ENCODE results near the gene VPREB3.

Gene VPREB3

DNA sequence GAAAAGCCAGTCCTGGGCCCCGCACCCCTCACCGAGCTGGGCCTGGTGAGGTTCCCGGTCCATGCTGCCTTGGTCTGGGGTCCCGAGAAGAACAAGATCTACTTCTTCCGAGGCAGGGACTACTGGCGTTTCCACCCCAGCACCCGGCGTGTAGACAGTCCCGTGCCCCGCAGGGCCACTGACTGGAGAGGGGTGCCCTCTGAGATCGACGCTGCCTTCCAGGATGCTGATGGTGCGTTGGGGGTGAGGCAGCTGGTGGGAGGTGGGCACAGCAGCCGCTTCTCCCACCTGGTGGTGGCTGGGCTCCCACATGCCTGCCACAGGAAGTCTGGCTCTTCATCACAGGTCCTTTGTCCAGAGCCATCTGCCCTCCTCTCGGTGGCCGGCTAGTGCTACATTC is 28.0 kb upstream of the VPREB3 start:
- DNase-seq, result no peak

DNA sequence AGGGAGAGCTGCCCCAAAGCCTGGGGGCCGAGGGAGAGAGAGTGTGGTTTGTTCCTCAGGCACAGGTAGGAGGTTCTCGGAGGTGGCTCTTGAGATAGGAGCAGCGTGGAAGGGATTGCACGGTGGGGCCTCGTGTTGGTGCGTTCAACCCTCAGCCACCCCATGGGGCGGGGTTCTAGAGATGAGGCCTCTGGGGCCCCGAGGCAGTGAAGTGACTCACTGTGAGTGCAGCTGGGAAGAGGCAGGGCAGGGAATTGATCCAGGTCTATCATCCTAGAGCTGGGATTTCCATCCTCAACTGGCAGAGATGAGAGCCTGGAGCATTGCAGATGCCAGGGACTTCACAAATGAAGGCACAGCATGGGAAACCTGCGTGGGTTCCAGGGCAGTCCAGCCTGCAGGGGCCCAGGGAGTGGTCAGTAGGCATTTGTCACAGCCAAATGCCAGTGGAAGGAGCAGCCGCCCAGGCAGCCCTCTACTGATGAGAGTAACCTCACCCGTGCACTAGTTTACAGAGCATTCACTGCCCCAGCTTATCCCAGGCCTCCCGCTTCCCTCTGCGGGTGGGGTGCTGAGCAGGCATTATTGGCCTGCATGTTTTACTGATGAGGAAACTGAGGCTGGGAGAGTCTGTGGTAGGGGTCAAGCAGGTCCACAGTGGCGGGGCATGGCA is 27.4 kb upstream of the VPREB3 start:
- no peak for DNase-seq

DNA sequence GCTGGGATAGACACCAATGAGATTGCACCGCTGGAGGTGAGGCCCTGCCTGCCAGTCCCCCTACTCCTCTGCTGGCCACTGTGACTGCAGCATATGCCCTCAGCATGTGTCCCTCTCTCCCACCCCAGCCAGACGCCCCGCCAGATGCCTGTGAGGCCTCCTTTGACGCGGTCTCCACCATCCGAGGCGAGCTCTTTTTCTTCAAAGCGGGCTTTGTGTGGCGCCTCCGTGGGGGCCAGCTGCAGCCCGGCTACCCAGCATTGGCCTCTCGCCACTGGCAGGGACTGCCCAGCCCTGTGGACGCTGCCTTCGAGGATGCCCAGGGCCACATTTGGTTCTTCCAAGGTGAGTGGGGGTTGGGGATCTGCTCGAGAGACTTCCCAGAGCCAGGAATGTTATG is 26.8 kb upstream of the VPREB3 start:
- DNase-seq, result no peak

DNA sequence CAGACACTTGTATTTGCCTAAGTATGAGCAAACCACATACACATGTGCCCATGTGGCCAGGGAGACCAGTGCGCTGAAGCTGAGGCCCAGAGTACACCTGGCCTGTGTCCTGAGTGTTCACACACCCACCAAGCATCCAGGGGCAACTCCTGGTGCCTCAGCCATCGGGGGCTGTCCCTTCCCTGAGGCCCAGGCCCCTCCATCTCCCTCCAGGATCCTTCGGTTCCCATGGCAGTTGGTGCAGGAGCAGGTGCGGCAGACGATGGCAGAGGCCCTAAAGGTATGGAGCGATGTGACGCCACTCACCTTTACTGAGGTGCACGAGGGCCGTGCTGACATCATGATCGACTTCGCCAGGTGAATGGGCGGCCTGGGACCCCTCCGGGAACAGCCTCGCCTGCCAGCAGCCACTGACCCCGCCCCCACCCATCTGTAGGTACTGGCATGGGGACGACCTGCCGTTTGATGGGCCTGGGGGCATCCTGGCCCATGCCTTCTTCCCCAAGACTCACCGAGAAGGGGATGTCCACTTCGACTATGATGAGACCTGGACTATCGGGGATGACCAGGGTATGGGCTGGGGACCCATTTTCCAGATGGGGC is 26.0 kb upstream of the VPREB3 start:
- no peak for DNase-seq

DNA sequence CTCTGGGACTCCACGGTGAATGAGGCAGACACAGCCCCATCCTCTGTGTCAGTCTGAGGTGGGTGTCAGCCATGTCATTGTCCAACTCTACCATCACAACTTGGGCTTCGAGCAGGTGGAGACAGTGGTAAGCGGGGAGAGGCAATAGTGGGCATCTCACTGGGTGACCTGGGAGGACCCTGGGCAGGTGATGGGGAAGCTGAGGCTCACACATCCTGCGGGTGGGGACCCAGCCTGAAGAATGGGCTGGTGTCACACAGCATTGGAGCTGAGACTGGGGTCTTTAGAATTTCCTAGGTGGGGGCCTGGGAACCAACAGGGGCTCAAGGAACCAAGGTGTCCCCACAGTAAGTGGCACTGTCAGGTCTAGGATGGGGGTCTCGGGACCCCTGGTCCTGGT is 25.5 kb upstream of the VPREB3 start:
- no peak for DNase-seq

DNA sequence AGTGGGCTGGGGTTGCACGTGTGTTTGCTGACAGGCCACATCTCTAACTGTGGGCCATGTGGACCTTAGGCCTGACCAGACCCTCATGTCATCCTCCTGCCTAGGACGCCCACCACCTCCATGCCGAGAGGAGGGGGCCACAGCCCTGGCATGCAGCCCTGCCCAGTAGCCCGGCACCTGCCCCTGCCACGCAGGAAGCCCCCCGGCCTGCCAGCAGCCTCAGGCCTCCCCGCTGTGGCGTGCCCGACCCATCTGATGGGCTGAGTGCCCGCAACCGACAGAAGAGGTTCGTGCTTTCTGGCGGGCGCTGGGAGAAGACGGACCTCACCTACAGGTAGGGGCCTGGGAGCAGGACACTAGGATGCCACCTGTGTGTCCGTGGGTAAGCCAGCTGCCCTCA is 24.9 kb upstream of the VPREB3 start:
- no peak for DNase-seq

DNA sequence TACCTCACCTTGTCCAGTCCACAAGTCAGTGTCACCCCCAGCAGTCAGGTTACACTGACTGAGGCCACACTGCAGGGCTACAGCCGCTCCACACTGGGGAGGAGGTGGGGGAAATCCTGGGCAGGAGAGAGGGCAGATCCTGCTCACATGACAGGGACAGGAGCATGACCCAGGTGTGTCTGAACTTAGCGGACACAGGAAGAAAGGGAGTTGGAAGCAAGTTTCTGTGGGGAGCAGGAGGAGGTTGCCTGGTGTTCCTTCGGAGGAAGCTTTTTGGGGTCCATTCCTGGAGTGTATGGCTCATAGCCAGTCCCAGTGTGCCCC is 24.3 kb upstream of the VPREB3 start:
- DNase-seq, result no peak

DNA sequence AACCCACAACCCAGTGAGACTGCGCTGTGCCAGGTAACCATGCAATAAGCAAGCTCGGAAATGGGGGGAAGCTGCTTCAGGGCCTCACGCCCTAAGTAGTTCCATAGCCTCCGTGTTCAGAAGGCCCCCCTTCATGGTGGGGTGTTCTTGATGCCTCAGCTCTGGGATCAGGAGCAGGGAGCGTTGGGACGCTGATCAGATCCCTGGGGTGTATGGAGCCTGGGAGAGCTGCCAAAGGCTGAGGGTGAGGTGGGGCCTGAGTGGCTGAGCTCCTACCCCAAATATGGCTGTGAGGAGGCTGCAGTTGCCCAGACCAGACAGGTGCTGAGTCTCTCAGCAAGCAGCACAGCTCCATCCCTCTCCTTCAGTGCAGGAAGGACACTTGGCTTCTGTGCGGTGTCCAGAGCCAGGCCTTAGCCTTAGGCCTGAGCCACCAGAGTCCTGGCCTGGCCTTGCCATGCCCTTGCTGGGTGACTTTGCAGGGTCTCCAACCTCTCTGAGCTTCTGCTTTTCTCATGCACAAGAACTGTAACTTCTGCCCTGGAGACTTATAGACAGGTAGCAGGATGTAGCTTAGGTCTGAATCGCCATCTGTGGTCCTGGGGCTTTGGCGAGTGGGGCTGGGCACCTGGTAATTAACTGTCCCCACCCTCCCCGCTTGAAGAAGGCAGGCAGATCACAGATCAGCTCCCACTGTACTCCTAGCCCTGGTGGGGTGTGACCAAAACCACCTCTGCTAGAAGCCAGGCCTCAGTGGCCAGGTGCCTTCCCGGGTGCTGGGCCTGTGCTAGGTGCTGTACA is 23.8 kb upstream of the VPREB3 start:
- no peak for DNase-seq

DNA sequence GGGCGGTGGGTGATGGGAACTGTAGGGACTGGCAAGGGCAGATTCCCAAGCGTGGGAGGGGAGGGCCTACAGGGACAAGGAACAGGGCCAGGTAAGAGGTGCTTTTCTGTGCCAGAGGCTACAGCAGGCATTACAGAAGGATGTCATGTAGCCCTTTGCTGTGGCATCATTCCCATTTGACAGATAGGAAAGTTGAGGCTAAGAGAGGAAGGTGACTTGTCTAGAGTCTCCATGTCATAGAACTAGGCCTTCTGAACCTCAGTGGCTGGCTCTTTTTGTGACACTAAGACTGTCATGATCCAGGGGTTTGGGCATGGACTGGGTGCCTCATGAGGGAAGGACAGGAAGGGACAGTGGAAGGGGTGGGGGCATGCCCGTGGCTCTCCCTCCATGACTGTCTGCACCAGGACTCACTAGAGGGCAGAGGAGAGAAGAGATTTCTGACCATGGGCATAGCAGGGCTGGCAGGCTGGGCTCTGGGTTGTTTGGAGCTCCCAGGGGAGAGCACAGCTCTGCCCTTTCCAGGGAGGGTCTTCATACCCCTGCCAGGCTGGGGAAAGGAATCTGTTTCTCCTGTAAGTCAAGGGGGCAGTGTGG is 21.7 kb upstream of the VPREB3 start:
- no peak for DNase-seq

DNA sequence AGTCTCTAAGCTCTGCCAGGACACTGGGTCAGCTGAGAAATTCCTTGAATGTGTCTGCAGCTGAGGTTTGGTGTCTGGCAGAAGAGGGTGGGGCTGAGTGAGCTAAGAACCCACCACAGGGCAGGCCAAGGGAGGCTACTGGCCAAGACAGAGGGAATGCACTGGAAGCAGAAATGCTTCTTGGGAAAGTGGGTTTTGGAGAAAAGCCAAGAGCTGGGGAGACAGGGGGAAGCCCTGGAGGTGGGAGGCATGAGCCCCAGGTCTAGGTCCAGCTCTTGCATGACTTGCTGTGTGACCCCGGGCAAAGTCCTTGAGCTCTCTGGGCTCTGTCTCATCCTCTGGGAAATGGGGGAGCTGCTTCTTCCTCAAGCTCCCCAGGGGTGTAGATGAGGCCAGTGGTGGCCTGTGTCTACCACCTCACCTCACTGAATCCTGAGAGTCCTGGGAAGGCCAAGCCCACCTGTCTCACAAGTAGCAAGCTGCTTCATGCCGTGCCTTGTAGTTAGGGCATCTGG is 20.8 kb upstream of the VPREB3 start:
- no peak for DNase-seq

DNA sequence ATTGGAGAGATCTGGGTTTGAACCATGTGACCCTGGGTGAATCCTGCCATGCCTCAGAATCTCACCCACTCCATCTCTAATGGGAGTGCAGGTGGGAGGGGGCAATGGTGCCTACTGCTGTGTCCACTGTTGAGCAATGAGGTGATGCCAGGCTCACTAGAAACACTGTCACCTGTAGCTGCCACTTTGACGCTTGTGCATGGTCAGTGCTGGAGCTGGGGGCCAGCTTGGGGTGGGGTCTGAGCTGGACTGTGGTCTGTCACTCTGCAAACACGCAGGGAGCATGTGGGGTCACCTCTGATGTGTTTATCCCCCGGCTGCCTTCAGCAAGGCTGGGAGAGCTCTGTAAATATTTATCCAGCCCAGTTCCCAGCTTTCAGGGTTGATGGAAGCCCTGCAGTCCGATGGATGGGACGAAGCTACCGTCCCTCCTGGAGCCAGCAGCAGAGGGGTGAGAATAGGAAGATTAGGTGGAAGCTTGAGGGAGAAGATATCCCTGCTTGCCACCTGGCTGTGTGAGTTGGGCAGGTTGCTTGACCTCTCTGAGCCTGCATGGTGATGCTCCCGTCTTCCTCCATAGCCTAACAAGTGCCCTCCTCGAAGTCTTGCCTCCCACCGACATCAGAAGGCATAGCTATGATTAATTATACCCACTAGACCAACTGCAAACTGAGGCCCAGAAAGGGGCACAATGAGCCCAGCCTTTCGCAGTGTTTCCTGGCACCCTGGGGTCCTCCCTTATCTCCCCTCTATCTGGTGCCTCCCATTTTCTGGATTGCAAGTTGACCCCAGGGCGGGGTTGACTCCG is 20.1 kb upstream of the VPREB3 start:
- DNase-seq, result no peak

DNA sequence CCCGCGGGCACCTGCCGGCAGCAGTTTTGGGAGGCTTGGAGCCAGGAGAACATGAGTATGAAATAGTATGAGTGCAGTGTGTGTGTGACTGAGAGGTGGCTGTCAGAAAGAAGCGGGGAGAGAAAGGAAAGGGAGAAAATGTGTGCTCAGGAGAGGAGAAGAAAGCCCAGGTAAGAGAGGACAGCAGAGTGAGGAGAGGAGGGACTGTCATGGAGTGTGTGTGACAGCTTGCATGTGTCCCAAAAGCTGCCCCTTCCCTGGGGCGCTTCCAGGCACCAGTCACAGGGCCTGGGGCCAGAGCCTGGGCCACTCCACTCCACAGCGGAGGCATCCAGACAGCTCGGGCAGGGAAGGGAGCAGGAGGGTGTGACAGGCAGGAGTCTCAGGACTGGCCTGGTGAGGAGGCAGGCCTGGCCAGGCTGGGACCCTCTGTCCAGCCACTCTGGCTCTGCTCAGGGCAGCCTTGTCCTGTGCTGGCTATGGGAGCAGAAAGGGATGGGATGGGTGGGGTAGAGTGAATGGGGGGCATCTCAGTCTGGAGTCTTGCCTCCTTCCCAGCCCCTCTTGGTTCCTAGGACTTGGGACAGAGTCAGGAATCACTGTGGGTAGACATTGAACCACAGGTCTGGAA is 19.4 kb upstream of the VPREB3 start:
- DNase-seq, result no peak

DNA sequence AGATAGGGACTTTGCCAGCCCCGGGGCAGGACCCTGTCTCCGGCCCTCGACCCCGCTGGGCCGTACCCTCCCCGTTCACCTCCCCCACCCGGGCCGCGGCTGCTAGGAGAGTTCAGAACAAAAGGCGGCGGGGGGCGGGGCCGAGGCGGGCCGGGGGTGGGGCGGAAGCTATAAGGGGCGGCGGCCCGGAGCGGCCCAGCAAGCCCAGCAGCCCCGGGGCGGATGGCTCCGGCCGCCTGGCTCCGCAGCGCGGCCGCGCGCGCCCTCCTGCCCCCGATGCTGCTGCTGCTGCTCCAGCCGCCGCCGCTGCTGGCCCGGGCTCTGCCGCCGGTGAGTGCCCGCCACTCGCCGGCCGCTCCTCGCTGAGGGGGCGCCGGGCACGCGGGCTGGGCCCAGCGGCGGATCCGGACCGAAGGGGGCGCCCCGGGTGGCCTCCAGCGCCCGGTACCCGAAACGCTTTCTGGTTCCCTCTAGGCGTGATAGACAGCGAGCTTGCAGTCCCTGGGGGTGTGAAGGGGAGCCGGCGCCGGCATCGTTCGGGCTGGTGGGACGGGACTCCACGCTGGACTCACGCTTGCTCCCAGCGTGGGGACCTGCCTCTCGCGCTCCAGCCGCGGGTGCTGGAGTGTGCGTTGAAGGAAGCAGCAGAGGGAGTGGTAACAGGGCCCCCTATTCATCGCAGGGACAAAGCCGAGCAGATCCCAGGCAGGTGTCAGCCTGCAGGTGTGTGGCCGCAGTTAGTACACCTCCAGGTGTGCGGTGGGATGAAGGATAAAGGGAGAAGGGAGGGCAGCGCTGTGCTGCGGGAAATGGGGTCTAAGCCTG is 18.6 kb upstream of the VPREB3 start, which contains the start of gene MMP11:
MMP11 (plus strand) TSS at position 201 of the 825 bp plus-strand sequence; CDS start at position 223, 22 bp downstream.
- DNase-seq, result peak; percentile 34

DNA sequence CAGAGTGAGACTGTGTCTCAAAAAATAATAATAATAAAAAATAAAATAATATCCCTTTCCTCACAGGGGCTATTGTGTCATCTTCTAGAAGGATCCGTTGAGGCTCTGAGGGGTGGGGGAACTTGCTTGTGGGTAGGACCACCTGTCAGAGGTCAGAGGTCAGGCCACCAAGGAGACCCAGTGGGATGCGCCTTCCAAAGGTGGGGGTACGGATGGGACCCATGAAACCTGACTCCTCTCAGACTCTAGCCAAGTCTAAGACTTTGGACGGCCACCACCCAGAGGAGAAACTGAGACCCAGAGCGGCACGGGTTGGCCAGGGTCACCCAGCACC is 18.1 kb upstream of the VPREB3 start:
- no peak for DNase-seq

DNA sequence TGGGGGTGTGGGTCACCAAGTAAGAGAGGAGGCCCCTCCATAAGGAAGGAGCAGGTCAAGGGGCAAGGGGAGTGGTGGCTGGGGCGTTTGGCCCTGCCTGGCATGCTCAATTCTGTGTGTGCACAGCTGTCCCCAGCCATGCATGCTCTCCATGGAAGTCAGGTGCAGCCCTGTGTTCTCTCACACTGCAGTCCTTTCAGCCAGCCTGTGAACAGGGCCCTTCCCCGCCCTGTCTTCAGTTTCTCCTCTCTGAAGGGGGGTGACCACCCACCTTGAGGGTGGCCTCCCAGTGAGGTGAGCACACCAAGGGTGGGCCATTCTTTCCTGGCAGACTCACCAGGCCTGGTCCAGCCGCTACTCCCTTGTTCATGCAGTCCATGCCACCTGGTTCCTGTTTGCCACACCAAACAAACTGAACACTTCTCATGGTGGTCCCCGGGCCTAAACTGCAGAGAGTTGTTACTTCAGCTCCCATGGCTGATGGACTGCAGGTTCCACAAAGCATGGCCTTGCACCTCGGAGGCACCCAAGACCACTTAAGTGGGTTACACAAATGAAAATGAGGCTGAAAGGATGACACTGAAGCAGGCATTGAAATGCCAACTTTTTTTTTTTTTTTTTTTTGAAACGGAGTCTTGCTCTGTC is 15.2 kb upstream of the VPREB3 start:
- DNase-seq, result peak; percentile 39

DNA sequence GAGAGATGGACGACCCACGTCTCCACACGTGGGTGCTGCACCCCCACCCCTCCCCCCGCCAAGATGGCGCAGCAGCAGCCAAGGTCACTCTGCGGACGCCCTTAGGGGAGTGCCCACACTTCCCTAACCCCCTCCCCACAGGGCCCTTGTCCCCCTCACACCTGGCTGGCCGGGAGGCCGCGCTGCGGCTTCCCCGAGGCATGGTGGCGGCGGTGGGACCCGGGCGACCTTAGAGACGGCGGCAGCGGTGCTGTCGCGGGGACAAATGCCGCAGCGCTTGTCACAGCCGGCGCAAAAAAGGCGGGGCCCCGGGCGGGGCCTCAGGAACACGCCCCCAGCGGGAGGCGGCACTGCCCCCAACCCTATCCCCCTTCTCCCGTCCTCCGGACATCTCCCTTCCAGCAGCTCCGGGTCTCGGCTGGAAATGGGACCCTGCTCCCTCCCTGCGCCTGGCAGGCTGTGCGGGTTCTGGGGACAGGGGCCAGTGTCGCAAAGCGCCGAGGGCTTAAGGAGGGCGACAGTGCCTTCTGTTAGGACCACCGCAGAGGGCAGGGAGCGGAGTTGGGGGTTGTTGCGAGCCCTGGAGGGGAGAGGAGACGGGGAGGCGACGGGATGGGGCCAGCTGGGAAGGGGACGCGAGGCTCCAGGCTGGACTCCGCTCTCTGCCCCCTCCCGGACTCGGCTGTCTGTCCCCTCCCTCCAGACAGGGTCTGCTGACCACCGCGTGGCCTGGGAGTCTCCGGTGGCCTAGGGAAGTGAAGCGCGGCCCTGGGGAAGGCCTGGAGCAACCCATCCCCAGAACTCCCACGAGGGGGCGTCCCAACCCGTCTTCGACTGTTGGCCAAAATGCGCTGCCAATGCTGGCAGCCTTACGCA is 13.7 kb upstream of the VPREB3 start, which contains the start of gene CHCHD10:
CHCHD10 (minus strand) TSS at position 300 of the 876 bp plus-strand sequence; CDS start at position 202, 98 bp downstream.
- DNase-seq, result peak; percentile 42

DNA sequence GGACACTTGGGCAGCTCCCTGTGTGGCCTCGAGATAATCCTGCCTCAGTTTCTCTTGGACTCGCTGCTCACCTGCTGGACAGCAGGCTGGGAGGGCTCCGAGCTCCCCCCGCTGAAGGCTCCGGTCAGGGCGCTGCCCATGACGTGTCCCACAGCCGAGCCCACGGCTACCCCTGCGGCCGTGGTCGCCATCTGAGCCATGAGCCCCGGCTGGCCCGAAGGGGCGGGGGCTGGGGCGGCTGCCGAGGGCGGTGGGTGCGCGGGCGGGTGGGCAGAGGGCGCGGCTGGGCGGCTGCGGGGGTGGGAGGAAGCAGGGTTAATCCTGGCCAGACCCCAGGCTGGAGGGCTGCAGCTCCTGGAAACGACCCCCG is 13.1 kb upstream of the VPREB3 start:
- no peak for DNase-seq

DNA sequence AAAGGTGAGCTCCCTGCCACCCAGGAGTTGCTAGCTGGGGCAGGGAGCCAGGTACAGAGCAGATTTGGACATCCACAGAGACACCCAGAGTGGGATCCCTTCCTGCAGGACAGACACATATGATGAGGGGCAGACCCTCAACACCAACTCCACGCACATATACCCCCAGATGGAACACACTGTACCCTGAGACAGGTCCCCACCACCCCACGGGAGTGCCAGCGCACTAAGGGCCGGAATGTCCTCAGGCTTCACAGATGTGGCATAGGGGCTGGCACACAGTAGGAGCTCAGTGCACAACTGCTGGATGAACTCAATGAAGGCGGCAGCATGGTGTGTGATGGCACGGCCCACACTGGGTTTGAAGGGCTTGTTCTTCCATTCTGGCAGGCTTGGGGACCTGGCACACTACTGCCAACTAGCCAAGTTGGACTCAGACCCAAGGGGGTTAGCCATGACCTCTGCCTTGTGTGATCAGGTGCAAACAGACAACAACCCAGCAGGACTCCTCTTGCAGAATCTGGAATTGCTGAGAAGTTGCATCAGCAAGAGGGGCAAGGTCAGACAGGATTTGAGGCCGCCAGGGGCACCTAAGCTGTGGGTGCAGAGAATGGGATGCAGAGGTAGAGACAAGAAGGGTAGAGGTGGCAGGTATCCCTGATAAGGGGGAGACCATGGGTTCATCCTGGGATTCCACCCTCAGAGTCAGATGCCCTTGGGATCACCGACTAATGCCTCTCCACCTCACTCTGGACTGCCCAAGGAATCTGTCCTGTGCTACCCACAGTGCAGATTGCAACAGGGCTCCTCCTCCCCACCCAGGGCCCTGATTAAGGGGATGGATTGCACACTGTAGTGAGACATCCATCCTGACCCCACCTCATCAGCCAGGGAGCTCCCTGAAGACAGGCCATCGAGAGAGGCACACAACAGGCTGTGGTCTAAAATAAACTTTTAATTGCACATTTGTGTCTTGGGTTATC is 11.0 kb upstream of the VPREB3 start:
- no peak for DNase-seq

DNA sequence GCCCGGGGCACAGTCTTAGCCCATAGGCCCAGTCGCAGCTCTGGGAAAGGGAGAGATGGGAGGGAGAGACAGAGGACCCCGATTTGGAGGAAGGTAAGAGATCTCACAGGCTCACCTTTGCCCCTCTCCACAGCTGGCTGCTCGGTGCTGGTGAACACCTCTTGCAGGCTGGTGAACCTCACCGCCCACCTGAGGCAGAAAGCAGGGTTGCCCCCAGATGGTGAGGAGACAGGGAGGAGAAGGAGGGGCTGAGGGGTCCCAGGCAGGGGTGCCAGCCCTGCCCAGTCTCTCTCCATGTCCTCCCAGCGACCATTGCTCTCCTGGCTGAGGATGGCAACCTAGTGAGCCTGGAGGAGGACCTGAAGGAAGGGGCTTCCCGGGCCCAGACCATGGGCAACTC is 9.7 kb upstream of the VPREB3 start:
- DNase-seq, result no peak

All from NCI-H774 (cell line).